K562 (cell line): ENCODE measurements around the gene CYTH1. TPM values are rescaled to one million over a fixed set of nuclear protein-coding genes. Genes with fewer than 3 reads are reported as not detected.

Source experiments
- ATAC-seq: fragments of 200-7000 bp; cut with Tn5 transposase; 3 replicates; pipeline ENCODE4 v1.9.1; 2020; ENCODE audit warnings: moderate library complexity
- BruUV-seq: library from RNA; stranded (reverse); fragments of 400-500 nt; replicated peaks from 2 replicates; lab custom pipeline; 2021; lab: Mats Ljungman, UMichigan
- CTCF ChIA-PET: fragments of 300-600 bp; formaldehyde crosslinking; extraction: SDS; loops from one replicate; lab custom pipeline; 2021; ENCODE audit warnings: low intra/inter-chr PET ratio; lab: Yijun Ruan, JAX
- POLR2A ChIA-PET: fragments of 300-600, 350-650 bp; sonication (Branson Sonifier 250); formaldehyde crosslinking; extraction: SDS; loops from one replicate; lab custom pipeline; 2021; ENCODE audit warnings: antibody characterized with exemption, inconsistent platforms; lab: Yijun Ruan, JAX
- DNase-seq, 4 experiments: peaks; one replicate each; pipeline versions ENCODE4 v3.0.0 to v3.0.0-alpha.2; 2011 to 2018; ENCODE audit warnings: low spot score in 3 of 4, mixed read lengths in 3 of 4; ENCODE audit errors: extremely low read depth in 1 of 4
- FAIRE-seq: peaks from 2 replicates; lab custom pipeline; 2011; peaks lifted over from hg19 to GRCh38; lab: Jason Lieb, UNC
- H2AFZ ChIP-seq: 2 replicates; pipeline ENCODE4 v1.6.0; 2011; ENCODE audit warnings: low read depth, low read length, control low read depth, inconsistent platforms
- H3K27ac ChIP-seq: fragments of 200-600 bp; 3 replicates; pipeline ENCODE4 v1.8.0; 2011; ENCODE audit warnings: low read depth, mild to moderate bottlenecking, control low read depth, inconsistent platforms, low read length, moderate library complexity, mixed read lengths; ENCODE audit errors: extremely low read depth
- H3K27me3 ChIP-seq, 2 experiments: fragments of 300-600 bp in 1 of 2; 2 replicates in 1 of 2; 3 replicates in 1 of 2; pipeline versions ENCODE4 v1.6.0 to v1.8.0; 2011; ENCODE audit warnings: inconsistent platforms in 2 of 2, low read length in 2 of 2, mild to moderate bottlenecking in 1 of 2, mixed read lengths in 1 of 2, moderate library complexity in 1 of 2; ENCODE audit not compliant: control insufficient read depth in 2 of 2, insufficient read depth in 2 of 2
- H3K36me3 ChIP-seq: fragments of 300-600 bp; 3 replicates; pipeline ENCODE4 v1.8.0; 2011; ENCODE audit warnings: mild to moderate bottlenecking, low read length, inconsistent platforms; ENCODE audit not compliant: control insufficient read depth, insufficient read depth
- H3K4me1 ChIP-seq, 2 experiments: fragments of 200-600 bp in 1 of 2; replicated peaks in 1 of 2; 2 replicates in 1 of 2; 3 replicates in 1 of 2; pipeline versions ENCODE4 v1.5.1 to v1.8.0; 2011; ENCODE audit warnings: inconsistent platforms in 2 of 2, low read length in 2 of 2, mild to moderate bottlenecking in 1 of 2, mixed read lengths in 1 of 2, moderate library complexity in 1 of 2; ENCODE audit not compliant: control insufficient read depth in 2 of 2, insufficient read depth in 2 of 2
- H3K4me2 ChIP-seq: 2 replicates; pipeline ENCODE4 v1.6.1; 2011; ENCODE audit warnings: low read length, control low read depth, inconsistent platforms, mixed read lengths; ENCODE audit not compliant: insufficient read depth
- H3K4me3 ChIP-seq: fragments of 200-600 bp; sonication (generic), shearing (Covaris generic); 2 replicates; pipeline ENCODE4 v1.5.1; 2016; ENCODE audit warnings: control low read depth, inconsistent platforms
- H3K79me2 ChIP-seq: fragments of 200-600 bp; 3 replicates; pipeline ENCODE4 v1.8.0; 2011; ENCODE audit warnings: low read length, inconsistent platforms; ENCODE audit not compliant: control insufficient read depth, insufficient read depth
- H3K9ac ChIP-seq, 2 experiments: 2 replicates each; pipeline versions ENCODE4 v1.6.0 to v1.6.1; 2011; ENCODE audit warnings: low read depth in 2 of 2, low read length in 2 of 2, control low read depth in 1 of 2, inconsistent platforms in 1 of 2, mild to moderate bottlenecking in 1 of 2, mixed read lengths in 1 of 2; ENCODE audit not compliant: insufficient read depth in 1 of 2
- H3K9me1 ChIP-seq: one replicate; pipeline ENCODE4 v1.6.0; 2011; ENCODE audit warnings: inconsistent platforms, mild to moderate bottlenecking, low read length, moderate library complexity; ENCODE audit not compliant: control insufficient read depth, insufficient read depth
- H3K9me3 ChIP-seq: replicated peaks from 2 replicates; pipeline ENCODE4 v1.5.1; 2011; ENCODE audit warnings: low read depth, low read length, inconsistent platforms; ENCODE audit not compliant: control insufficient read depth, insufficient read depth
- H4K20me1 ChIP-seq: replicated peaks from 2 replicates; pipeline ENCODE4 v1.6.1; 2011; ENCODE audit warnings: low read length, inconsistent platforms, mixed read lengths; ENCODE audit not compliant: control insufficient read depth, insufficient read depth
- WGBS: fragments of 100-300 bp; shearing (Covaris generic); methylation state at CpG from one replicate; pipeline ENCODE4 v1.1.6; 2016; ENCODE audit warnings: low coverage, mixed read lengths; ENCODE audit not compliant: insufficient coverage; ENCODE audit errors: missing lambda C conversion rate; 5-methylcytosine and 5-hydroxymethylcytosine counted together
- in situ Hi-C: fragments of 300-500 bp; cut with MboI; formaldehyde crosslinking; loops from 4 replicates; pipeline ENCODE4 v1.15.0; 2018; ENCODE audit warnings: inconsistent platforms, mixed read lengths
- intact Hi-C: fragments of 100-400 bp; cut with micrococcal nuclease; formaldehyde crosslinking; loops from 2 replicates; pipeline ENCODE4 v1.14.2; 2022
- polyA plus RNA-seq, 8 experiments: library from polyadenylated mRNA; depleted of rRNA in 4 of 8; stranded (reverse) in 5 of 8; unstranded in 3 of 8; fragments of >200 nt; fragmentation: Nextera tagmentation in 2 of 8; fragmentation: Illumina TruSeq in 1 of 8; extraction: Ambion mirVana in 2 of 8; extraction: Trizol in 1 of 8; gene quantifications; 2 replicates each; pipeline versions ENCODE4 v1.2.1 to v1.2.3, GENCODE V29; 2011 to 2014; ENCODE audit warnings: inconsistent platforms in 1 of 8, missing spikeins in 1 of 8
- total RNA-seq, 7 experiments: library from RNA; depleted of rRNA in 6 of 7; stranded (reverse); fragments of >200 nt in 6 of 7; fragmentation: Illumina TruSeq in 2 of 7; extraction: Trizol in 2 of 7; gene quantifications; 2 replicates each; pipeline versions ENCODE4 v1.2.1 to v1.2.3, GENCODE V29; 2011 to 2021; ENCODE audit warnings: low replicate concordance in 1 of 7
- TF ChIP-seq, protein P1 (sequence below): fragments of 450-650 bp; IDR thresholded peaks from 2 replicates; pipeline ENCODE4 v1.7.1; 2018; ENCODE audit warnings: mild to moderate bottlenecking, low read depth; ENCODE audit not compliant: partially characterized antibody
- TF ChIP-seq, protein P2 (sequence below), 2 experiments: fragments of 450-650 bp in 1 of 2; sonication (generic) in 1 of 2; formaldehyde crosslinking in 1 of 2; IDR thresholded peaks; 2 replicates each; pipeline versions ENCODE4 v1.7.1 to v1.9.0; 2016 to 2022; ENCODE audit warnings: inconsistent platforms in 1 of 2, mild to moderate bottlenecking in 1 of 2, missing genetic modification reagents in 1 of 2

Gene CYTH1
- total and polyA plus RNA-seq, 9 of the 15 experiments (the other 6 are each of a cell fraction or from before 2014, with no cell fraction given), result 0.52 to 27.7 (median 16.8) TPM

DNA sequence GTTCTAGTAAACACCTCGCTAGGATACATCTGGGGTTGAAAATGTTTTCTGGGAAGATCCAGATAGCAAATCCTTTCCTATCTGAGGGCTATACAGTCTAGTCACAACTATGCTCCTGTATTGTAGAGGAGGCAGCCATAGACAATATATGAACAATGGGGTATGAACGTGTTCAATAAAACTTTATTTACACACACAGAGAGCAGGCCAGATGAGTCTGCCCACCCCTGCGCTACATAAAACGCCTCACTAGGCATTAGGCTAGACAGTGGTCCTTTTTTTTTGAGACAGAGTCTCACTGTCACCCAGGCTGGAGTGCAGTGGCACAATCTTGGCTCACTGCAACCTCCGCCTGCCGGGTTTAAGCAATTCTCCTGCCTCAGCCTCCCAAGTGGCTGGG lies 47.4 kb upstream of the CYTH1 start:
- no peak overlapping the region for H2AFZ ChIP-seq
- CTCF ChIA-PET, result no interaction called here
- no peak overlapping the region for H3K4me2 ChIP-seq
- FAIRE-seq (no peak), ATAC-seq (no peak), DNase-seq (no peak)
- H3K9ac ChIP-seq, result no peak overlapping the region
- no peaks in the 10 kb centered on the region for H3K27me3 ChIP-seq
- H3K9me3 ChIP-seq, result no peaks in the 10 kb centered on the region
- H3K4me1 ChIP-seq, result no peaks in the 10 kb centered on the region
- no peak overlapping the region for H3K4me3 ChIP-seq
- no TSS peak for BruUV-seq
- in situ Hi-C loops, result no loop called here
- intact Hi-C loops, result no loop called here
- 91% methylated on average over 4 of the region's 6 CpGs for WGBS
- peaks cover 8% of the 10 kb centered on the region; the same call in 1 of the 2 replicates for H4K20me1 ChIP-seq
- peaks cover 96% of the 10 kb centered on the region for H3K36me3 ChIP-seq
- POLR2A ChIA-PET, result no interaction called here
- H3K27ac ChIP-seq, result no peak overlapping the region
- H3K9me1 ChIP-seq, result no peaks in the 10 kb centered on the region
- 0 out of 3 replicates have a peak, but pooled peaks cover 2% of the 10 kb centered on the region for H3K79me2 ChIP-seq
- TF ChIP-seq, protein P1, sequence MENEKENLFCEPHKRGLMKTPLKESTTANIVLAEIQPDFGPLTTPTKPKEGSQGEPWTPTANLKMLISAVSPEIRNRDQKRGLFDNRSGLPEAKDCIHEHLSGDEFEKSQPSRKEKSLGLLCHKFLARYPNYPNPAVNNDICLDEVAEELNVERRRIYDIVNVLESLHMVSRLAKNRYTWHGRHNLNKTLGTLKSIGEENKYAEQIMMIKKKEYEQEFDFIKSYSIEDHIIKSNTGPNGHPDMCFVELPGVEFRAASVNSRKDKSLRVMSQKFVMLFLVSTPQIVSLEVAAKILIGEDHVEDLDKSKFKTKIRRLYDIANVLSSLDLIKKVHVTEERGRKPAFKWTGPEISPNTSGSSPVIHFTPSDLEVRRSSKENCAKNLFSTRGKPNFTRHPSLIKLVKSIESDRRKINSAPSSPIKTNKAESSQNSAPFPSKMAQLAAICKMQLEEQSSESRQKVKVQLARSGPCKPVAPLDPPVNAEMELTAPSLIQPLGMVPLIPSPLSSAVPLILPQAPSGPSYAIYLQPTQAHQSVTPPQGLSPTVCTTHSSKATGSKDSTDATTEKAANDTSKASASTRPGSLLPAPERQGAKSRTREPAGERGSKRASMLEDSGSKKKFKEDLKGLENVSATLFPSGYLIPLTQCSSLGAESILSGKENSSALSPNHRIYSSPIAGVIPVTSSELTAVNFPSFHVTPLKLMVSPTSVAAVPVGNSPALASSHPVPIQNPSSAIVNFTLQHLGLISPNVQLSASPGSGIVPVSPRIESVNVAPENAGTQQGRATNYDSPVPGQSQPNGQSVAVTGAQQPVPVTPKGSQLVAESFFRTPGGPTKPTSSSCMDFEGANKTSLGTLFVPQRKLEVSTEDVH, result no peak
- TF ChIP-seq, protein P2, sequence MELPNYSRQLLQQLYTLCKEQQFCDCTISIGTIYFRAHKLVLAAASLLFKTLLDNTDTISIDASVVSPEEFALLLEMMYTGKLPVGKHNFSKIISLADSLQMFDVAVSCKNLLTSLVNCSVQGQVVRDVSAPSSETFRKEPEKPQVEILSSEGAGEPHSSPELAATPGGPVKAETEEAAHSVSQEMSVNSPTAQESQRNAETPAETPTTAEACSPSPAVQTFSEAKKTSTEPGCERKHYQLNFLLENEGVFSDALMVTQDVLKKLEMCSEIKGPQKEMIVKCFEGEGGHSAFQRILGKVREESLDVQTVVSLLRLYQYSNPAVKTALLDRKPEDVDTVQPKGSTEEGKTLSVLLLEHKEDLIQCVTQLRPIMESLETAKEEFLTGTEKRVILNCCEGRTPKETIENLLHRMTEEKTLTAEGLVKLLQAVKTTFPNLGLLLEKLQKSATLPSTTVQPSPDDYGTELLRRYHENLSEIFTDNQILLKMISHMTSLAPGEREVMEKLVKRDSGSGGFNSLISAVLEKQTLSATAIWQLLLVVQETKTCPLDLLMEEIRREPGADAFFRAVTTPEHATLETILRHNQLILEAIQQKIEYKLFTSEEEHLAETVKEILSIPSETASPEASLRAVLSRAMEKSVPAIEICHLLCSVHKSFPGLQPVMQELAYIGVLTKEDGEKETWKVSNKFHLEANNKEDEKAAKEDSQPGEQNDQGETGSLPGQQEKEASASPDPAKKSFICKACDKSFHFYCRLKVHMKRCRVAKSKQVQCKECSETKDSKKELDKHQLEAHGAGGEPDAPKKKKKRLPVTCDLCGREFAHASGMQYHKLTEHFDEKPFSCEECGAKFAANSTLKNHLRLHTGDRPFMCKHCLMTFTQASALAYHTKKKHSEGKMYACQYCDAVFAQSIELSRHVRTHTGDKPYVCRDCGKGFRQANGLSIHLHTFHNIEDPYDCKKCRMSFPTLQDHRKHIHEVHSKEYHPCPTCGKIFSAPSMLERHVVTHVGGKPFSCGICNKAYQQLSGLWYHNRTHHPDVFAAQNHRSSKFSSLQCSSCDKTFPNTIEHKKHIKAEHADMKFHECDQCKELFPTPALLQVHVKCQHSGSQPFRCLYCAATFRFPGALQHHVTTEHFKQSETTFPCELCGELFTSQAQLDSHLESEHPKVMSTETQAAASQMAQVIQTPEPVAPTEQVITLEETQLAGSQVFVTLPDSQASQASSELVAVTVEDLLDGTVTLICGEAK (IDR thresholded peaks at IDR 0.05), result peak; percentile 88
- TF ChIP-seq, protein P2 (CRISPR knock-in tag; IDR thresholded peaks at IDR 0.05), result peak; percentile 73
